HCT116 (cell line): ENCODE data around the gene DMBX1.

Source experiments
- ATF3 ChIP-seq: IDR thresholded peaks from 2 replicates; pipeline ENCODE4 v1.6.1; 2012
- EZH2 ChIP-seq: fragments of 200-600 bp; sonication (generic); IDR thresholded peaks from 2 replicates; pipeline ENCODE4 v1.6.1; 2017; ENCODE audit warnings: antibody characterized with exemption, mixed run types

GRCh38 chr1:46483589-46483988 lies 6.0 kb upstream of the DMBX1 start:
- TF ChIP-seq ATF3 (no peak), EZH2 (no peak)
